HEK293T (cell line): ENCODE results near the gene C3.
"Not testable (repeated sequence)": the region's sequence is repeated elsewhere in the genome, so short reads cannot be mapped to it uniquely, and the experiment has no call there.

Source experiments
- CTCF ChIA-PET: fragments of 350-600 bp; formaldehyde crosslinking; extraction: SDS; loops from one replicate; lab custom pipeline; 2021; ENCODE audit warnings: antibody characterized with exemption, inconsistent platforms; lab: Yijun Ruan, JAX
- POLR2A ChIA-PET: fragments of 350-600 bp; formaldehyde crosslinking; extraction: SDS; loops from one replicate; lab custom pipeline; 2020; ENCODE audit warnings: antibody characterized with exemption, inconsistent platforms; lab: Yijun Ruan, JAX
- DNase-seq: peaks from one replicate; pipeline ENCODE4 v3.0.0; 2012; ENCODE audit warnings: mixed read lengths; ENCODE audit errors: extremely low spot score
- ARNT ChIP-seq: fragments of 450-650 bp; IDR thresholded peaks from 2 replicates; pipeline ENCODE4 v1.6.1; 2017; ENCODE audit warnings: mild to moderate bottlenecking
- BHLHE40 ChIP-seq: fragments of 450-650 bp; IDR thresholded peaks from 2 replicates; pipeline ENCODE4 v1.6.1; 2016; ENCODE audit warnings: mild to moderate bottlenecking, moderate library complexity, borderline replicate concordance
- CTBP1 ChIP-seq: fragments of 450-650 bp; IDR thresholded peaks from 2 replicates; pipeline ENCODE4 v1.6.1; 2016; ENCODE audit warnings: borderline replicate concordance
- ELF4 ChIP-seq: fragments of 450-650 bp; IDR thresholded peaks from 2 replicates; pipeline ENCODE4 v1.6.1; 2017; ENCODE audit warnings: antibody characterized with exemption
- FOXA1 ChIP-seq: fragments of 450-650 bp; IDR thresholded peaks from 2 replicates; pipeline ENCODE4 v1.6.1; 2016; ENCODE audit warnings: mild to moderate bottlenecking
- FOXK2 ChIP-seq: fragments of 450-650 bp; IDR thresholded peaks from 2 replicates; pipeline ENCODE4 v1.6.1; 2016; ENCODE audit warnings: mild to moderate bottlenecking
- FOXM1 ChIP-seq: fragments of 450-650 bp; IDR thresholded peaks from 2 replicates; pipeline ENCODE4 v1.6.1; 2017; ENCODE audit warnings: mild to moderate bottlenecking, borderline replicate concordance
- HDGF ChIP-seq: fragments of 450-650 bp; IDR thresholded peaks from 2 replicates; pipeline ENCODE4 v1.6.1; 2017; ENCODE audit warnings: antibody characterized with exemption, borderline replicate concordance
- L3MBTL2 ChIP-seq: fragments of 450-650 bp; conservative IDR thresholded peaks from 2 replicates; pipeline ENCODE4 v1.6.1; 2016; ENCODE audit warnings: mild to moderate bottlenecking
- LEF1 ChIP-seq: fragments of 450-650 bp; IDR thresholded peaks from 2 replicates; pipeline ENCODE4 v1.6.1; 2017; ENCODE audit warnings: mild to moderate bottlenecking, borderline replicate concordance
- NFRKB ChIP-seq: fragments of 450-650 bp; IDR thresholded peaks from 2 replicates; pipeline ENCODE4 v1.6.1; 2016; ENCODE audit warnings: mild to moderate bottlenecking, moderate library complexity
- PKNOX1 ChIP-seq: fragments of 450-650 bp; IDR thresholded peaks from 2 replicates; pipeline ENCODE4 v1.6.1; 2016
- SP1 ChIP-seq: fragments of 450-650 bp; IDR thresholded peaks from 2 replicates; pipeline ENCODE4 v1.6.1; 2017
- SUZ12 ChIP-seq: fragments of 450-650 bp; IDR thresholded peaks from 2 replicates; pipeline ENCODE4 v1.6.1; 2016; ENCODE audit warnings: mild to moderate bottlenecking
- TARDBP ChIP-seq: fragments of 450-650 bp; IDR thresholded peaks from 2 replicates; pipeline ENCODE4 v1.6.1; 2016
- ZNF384 ChIP-seq: fragments of 450-650 bp; IDR thresholded peaks from 2 replicates; pipeline ENCODE4 v1.6.1; 2016

C3 gene

GRCh38 chr19:6677883-6678689 lies 42.4 kb downstream of the C3 start:
- no peak for TF ChIP-seq LEF1
- TF ChIP-seq CTBP1: no peak
- TF ChIP-seq PKNOX1: peak; percentile 71
- no peak for TF ChIP-seq BHLHE40
- no peak for TF ChIP-seq HDGF
- TF ChIP-seq SP1: peak; percentile 86
- no peak for TF ChIP-seq FOXA1
- peak; percentile 52 for TF ChIP-seq L3MBTL2
- no peak for TF ChIP-seq ELF4
- no peak for TF ChIP-seq NFRKB
- no peak for TF ChIP-seq FOXM1
- no peak for TF ChIP-seq ARNT
- no peak for TF ChIP-seq ZNF384
- TF ChIP-seq TARDBP: no peak
- no peak for TF ChIP-seq SUZ12
- TF ChIP-seq FOXK2: no peak
- POLR2A ChIA-PET: interaction anchor here (1.3 kb wide), 1 partner anchor 60 kb away, joined by 4 read pairs; the partner anchor contains the start of gene GPR108
- DNase-seq: peak; percentile 87
- CTCF ChIA-PET: no interaction called here

- ChIA-PET POLR2A (interaction anchor here (1.3 kb wide), 1 partner anchor 60 kb away, joined by 4 read pairs; the partner anchor contains the start of gene GPR108), CTCF (no interaction called here)
- no peak for DNase-seq
- no peak for TF ChIP-seq SUZ12
- no peak for TF ChIP-seq FOXM1
- no peak for TF ChIP-seq PKNOX1
- TF ChIP-seq NFRKB: no peak
- TF ChIP-seq ZNF384: no peak
- no peak for TF ChIP-seq FOXA1
- TF ChIP-seq L3MBTL2: no peak
- no peak for TF ChIP-seq LEF1
- TF ChIP-seq TARDBP: no peak
These were observed 43.0 kb downstream of the C3 start for GRCh38 chr19:6677495-6677882.

DNA sequence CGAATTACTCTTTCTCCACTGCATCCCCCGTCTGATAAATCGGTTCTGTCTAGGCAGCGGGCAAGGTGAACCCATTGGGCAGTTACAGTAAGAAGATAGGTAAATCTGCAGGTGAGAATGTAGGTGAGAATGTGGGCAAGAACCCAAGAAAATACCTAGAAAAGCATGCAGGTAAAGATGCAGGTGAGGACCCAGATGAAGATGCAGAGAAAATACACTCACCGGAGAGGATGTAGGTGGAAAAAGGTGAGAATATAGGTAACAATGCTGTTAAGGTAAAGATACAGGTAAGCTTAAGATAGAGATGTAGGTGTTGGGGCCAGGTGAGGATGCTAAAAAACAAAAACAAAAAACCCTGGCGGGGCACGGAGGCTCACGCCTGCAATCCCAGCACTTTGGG lies 44.2 kb downstream of the C3 start:
- DNase-seq: no peak
- POLR2A ChIA-PET: interaction anchor here (1.1 kb wide), 1 partner anchor 15 kb away, joined by 3 read pairs; no protein-coding TSS in a partner anchor
- CTCF ChIA-PET: no interaction called here

GRCh38 chr19:6674868-6675305 lies 45.6 kb downstream of the C3 start:
- TF ChIP-seq PKNOX1 (no peak), TARDBP (no peak), HDGF (no peak), CTBP1 (no peak), NFRKB (no peak), SP1 (no peak), SUZ12 (no peak), ARNT (no peak)
- ChIA-PET POLR2A (no interaction called here), CTCF (no interaction called here)
- DNase-seq: no peak

More for the DNA sequence above, 44.2 kb downstream of the C3 start:
- TF ChIP-seq FOXA1 (no peak), NFRKB (no peak), L3MBTL2 (no peak), FOXK2 (no peak), TARDBP (no peak), ELF4 (no peak), ZNF384 (no peak), SP1 (no peak), HDGF (no peak), PKNOX1 (no peak), BHLHE40 (no peak), ARNT (no peak), SUZ12 (no peak), FOXM1 (no peak), CTBP1 (no peak), LEF1 (no peak)

DNA sequence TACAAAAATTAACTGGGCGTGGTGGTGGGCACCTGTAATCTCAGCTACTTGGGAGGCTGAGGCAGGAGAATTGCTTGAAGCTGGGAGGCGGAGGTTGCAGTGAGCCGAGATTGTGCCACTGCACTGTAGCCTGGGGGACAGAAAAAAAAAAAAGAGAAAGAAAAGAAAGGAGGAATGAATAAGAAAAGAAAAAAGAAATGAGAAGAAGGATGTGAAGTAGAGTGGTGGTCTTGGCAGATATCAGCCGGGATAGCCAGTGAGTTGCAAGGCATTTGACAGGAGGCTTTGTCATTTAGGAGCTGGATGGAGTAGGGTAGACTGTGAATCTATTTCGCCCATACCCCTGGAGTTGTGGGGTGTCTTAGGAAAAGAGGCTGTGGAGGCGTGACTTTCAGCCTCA lies 46.0 kb downstream of the C3 start:
- DNase-seq, POLR2A ChIA-PET, CTCF ChIA-PET: not testable (repeated sequence)
